Measurements from ENCODE around the gene PID1.

The PID1 gene

GRCh38 chr2:228974169-228974568 is 296.9 kb downstream of the PID1 start:
- Histone ChIP-seq H3K9me3 (no peaks in the 10 kb centered on the region), H3K4me1 (no peaks in the 10 kb centered on the region), H3K4me3 (no peak overlapping the region), H3K36me3 (no peaks in the 10 kb centered on the region), H3K27ac (no peak overlapping the region), H3K27me3 (no peaks in the 10 kb centered on the region)
- no peak for DNase-seq
- TF ChIP-seq CTCF (IDR thresholded peaks at IDR 0.05) = no peak
- intact Hi-C loops (cut with DNase I; ENCODE audit: low total_unique reads) = no loop called here

All from tibial artery (tissue), 4 donors.